ENCODE measurements around the gene HIRIP3. TPM values are rescaled to one million over a fixed set of nuclear protein-coding genes. Genes with fewer than 3 reads are reported as not detected.

Gene HIRIP3
- polyA plus RNA-seq, 1 of the 3 experiments (the other 2 are of a cell fraction) = 18.9 TPM

DNA sequence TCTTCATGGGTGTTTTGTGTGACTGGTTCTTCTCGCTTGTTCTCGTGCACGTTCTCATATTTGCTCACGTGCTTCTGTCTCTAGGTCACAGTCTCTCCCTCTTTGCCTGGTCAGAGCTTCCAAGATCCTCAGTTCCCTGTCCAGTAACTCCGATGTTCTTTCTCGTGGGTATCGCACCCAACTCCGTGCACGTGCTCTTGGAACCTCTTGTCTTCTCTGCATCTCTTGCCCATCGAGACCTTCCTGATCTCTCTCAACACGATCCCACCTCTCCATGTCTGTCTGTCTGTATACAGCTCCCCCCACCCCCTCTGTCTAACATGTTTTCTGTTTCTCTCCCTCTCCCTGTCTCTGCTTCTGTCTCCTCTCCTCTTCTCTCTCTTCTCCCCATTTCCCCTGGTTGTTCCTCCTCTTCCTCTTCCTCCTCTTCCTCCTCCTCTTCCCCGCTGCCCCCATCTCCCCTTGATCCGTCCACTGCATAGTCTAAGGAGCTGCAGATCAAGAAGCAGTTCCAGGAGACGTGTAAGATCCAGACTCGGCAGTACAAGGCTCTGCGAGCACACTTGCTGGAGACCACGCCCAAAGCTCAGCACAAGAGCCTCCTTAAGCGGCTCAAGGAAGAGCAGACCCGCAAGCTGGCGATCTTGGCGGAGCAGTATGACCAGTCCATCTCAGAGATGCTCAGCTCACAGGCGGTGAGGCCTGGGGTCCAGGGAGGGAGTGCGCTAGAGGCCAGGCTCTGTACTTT, 6.1 kb downstream of the HIRIP3 start:
- peaks cover 9% of the 10 kb centered on the region for H3F3A ChIP-seq (replicated peaks; ENCODE audit: insufficient read depth)
- H3K27ac ChIP-seq (ENCODE audit: low read depth in 2 of 2, low read length in 1 of 2) = no peak overlapping the region
- H3K9me2 ChIP-seq = no peaks in the 10 kb centered on the region
- no peak overlapping the region for H3K4me3 ChIP-seq (ENCODE audit: low read depth in 2 of 2, low read length in 1 of 2)
- no peaks in the 10 kb centered on the region for H3K9me3 ChIP-seq
- CTCF ChIA-PET = interaction anchor here (1.3 kb wide), 1 partner anchor 14 kb away, joined by 3 read pairs; no protein-coding TSS in a partner anchor
- DNase-seq = no peak
- H3K27me3 ChIP-seq (ENCODE audit: insufficient read depth) = no peaks in the 10 kb centered on the region
- TF ChIP-seq, protein P1, sequence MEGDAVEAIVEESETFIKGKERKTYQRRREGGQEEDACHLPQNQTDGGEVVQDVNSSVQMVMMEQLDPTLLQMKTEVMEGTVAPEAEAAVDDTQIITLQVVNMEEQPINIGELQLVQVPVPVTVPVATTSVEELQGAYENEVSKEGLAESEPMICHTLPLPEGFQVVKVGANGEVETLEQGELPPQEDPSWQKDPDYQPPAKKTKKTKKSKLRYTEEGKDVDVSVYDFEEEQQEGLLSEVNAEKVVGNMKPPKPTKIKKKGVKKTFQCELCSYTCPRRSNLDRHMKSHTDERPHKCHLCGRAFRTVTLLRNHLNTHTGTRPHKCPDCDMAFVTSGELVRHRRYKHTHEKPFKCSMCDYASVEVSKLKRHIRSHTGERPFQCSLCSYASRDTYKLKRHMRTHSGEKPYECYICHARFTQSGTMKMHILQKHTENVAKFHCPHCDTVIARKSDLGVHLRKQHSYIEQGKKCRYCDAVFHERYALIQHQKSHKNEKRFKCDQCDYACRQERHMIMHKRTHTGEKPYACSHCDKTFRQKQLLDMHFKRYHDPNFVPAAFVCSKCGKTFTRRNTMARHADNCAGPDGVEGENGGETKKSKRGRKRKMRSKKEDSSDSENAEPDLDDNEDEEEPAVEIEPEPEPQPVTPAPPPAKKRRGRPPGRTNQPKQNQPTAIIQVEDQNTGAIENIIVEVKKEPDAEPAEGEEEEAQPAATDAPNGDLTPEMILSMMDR (IDR thresholded peaks at IDR 0.05) = no peak
- TF ChIP-seq, protein P2, sequence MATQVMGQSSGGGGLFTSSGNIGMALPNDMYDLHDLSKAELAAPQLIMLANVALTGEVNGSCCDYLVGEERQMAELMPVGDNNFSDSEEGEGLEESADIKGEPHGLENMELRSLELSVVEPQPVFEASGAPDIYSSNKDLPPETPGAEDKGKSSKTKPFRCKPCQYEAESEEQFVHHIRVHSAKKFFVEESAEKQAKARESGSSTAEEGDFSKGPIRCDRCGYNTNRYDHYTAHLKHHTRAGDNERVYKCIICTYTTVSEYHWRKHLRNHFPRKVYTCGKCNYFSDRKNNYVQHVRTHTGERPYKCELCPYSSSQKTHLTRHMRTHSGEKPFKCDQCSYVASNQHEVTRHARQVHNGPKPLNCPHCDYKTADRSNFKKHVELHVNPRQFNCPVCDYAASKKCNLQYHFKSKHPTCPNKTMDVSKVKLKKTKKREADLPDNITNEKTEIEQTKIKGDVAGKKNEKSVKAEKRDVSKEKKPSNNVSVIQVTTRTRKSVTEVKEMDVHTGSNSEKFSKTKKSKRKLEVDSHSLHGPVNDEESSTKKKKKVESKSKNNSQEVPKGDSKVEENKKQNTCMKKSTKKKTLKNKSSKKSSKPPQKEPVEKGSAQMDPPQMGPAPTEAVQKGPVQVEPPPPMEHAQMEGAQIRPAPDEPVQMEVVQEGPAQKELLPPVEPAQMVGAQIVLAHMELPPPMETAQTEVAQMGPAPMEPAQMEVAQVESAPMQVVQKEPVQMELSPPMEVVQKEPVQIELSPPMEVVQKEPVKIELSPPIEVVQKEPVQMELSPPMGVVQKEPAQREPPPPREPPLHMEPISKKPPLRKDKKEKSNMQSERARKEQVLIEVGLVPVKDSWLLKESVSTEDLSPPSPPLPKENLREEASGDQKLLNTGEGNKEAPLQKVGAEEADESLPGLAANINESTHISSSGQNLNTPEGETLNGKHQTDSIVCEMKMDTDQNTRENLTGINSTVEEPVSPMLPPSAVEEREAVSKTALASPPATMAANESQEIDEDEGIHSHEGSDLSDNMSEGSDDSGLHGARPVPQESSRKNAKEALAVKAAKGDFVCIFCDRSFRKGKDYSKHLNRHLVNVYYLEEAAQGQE (IDR thresholded peaks at IDR 0.05; ENCODE audit: low read depth, low read length) = no peak
- H3K4me2 ChIP-seq = no peak overlapping the region
- no peaks in the 10 kb centered on the region for H4K20me1 ChIP-seq (ENCODE audit: insufficient read depth)
- 93% methylated on average over 23 of the region's 23 CpGs for WGBS (ENCODE audit: low lambda C conversion rate)
- H3K79me2 ChIP-seq (ENCODE audit: insufficient read depth) = no peaks in the 10 kb centered on the region
- peaks cover 8 to 90% of the 10 kb centered on the region in 2 experiments for H3K36me3 ChIP-seq (replicated peaks in 1 of 2; ENCODE audit: control insufficient read depth in 1 of 2, insufficient read depth in 2 of 2, low read length in 1 of 2)
- no peaks in the 10 kb centered on the region for H3K4me1 ChIP-seq (ENCODE audit: control insufficient read depth in 1 of 2, insufficient read depth in 2 of 2, low read depth in 1 of 2, low read length in 1 of 2)
- no peak overlapping the region for H3K9ac ChIP-seq
- POLR2A ChIA-PET = interaction anchor here (0.5 to 1.4 kb wide), 2 partner anchors 16 to 52 kb away, joined by 3 to 4 read pairs; partner anchors contain the start of gene TAOK2
- no peak overlapping the region for H2AFZ ChIP-seq (ENCODE audit: low read depth)

DNA sequence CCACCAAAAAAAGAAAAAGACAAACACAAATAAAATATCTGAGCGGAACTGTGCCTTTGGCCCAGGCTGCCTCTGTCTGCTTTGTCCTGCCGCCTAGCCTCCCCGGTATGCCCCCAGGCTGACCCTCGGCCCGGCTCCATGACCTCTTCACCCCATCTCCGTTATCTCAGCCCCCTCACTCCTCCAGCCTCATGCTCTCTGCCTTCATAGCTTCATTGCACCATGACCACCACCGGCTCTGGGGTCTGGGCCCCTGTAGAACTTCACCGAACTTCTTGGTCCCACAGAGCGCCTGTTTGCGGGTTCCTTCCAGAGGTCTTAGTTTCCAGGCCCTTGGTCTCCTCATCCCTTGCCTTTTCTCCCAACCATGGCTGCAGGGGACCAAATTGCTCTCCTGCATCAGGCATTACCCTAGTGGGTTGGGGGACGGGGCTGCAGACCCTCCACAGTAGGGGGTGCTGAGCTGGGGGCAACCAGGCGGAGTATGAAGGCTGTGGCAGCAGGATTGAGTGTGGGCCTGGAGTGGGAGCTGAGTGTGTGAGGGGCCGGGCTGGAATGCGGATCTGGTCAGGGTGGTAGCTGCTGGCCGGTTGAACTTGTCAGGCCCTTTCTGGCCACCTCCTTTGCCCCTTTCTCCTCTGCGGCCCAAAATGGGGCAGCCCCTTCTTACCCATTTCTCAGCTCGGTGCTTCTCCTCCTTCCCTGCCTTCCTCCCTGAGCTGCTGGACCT, 6.9 kb downstream of the HIRIP3 start:
- H3K4me1 ChIP-seq (ENCODE audit: control insufficient read depth in 1 of 2, insufficient read depth in 2 of 2, low read depth in 1 of 2, low read length in 1 of 2) = no peaks in the 10 kb centered on the region
- H4K20me1 ChIP-seq (ENCODE audit: insufficient read depth) = no peaks in the 10 kb centered on the region
- no peak overlapping the region for H3K9ac ChIP-seq
- peaks cover 16 to 95% of the 10 kb centered on the region in 2 experiments for H3K36me3 ChIP-seq (replicated peaks in 1 of 2; ENCODE audit: control insufficient read depth in 1 of 2, insufficient read depth in 2 of 2, low read length in 1 of 2)
- H3K27ac ChIP-seq (ENCODE audit: low read depth in 2 of 2, low read length in 1 of 2) = no peak overlapping the region
- POLR2A ChIA-PET = interaction anchor here (1.4 to 3.2 kb wide), 2 partner anchors 12 to 15 kb away, joined by 3 to 7 read pairs; partner anchors contain the start of gene TAOK2
- CTCF ChIA-PET = interaction anchor here (1.3 to 3.4 kb wide), 2 partner anchors 11 to 13 kb away, joined by 3 to 13 read pairs; no protein-coding TSS in a partner anchor
- H3K4me3 ChIP-seq (ENCODE audit: low read depth in 2 of 2, low read length in 1 of 2) = no peak overlapping the region
- no peak overlapping the region for H2AFZ ChIP-seq (ENCODE audit: low read depth)
- H3K4me2 ChIP-seq = no peak overlapping the region
- H3K9me3 ChIP-seq = no peaks in the 10 kb centered on the region
- no peaks in the 10 kb centered on the region for H3K27me3 ChIP-seq (ENCODE audit: insufficient read depth)
- no peaks in the 10 kb centered on the region for H3K9me2 ChIP-seq
- H3K79me2 ChIP-seq (ENCODE audit: insufficient read depth) = no peaks in the 10 kb centered on the region
- peaks cover 5% of the 10 kb centered on the region for H3F3A ChIP-seq (replicated peaks; ENCODE audit: insufficient read depth)
- no peak for DNase-seq
- WGBS (ENCODE audit: low lambda C conversion rate) = 94% methylated on average over 13 of the region's 17 CpGs
- TF ChIP-seq, protein P3, sequence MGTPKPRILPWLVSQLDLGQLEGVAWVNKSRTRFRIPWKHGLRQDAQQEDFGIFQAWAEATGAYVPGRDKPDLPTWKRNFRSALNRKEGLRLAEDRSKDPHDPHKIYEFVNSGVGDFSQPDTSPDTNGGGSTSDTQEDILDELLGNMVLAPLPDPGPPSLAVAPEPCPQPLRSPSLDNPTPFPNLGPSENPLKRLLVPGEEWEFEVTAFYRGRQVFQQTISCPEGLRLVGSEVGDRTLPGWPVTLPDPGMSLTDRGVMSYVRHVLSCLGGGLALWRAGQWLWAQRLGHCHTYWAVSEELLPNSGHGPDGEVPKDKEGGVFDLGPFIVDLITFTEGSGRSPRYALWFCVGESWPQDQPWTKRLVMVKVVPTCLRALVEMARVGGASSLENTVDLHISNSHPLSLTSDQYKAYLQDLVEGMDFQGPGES (IDR thresholded peaks at IDR 0.05; ENCODE audit: low read depth, low read length) = no peak
- no peak for TF ChIP-seq JUND (IDR thresholded peaks at IDR 0.05)
- TF ChIP-seq FOXJ3 (CRISPR knock-in tag; IDR thresholded peaks at IDR 0.05) = no peak
- no peak for TF ChIP-seq SMC3 (IDR thresholded peaks at IDR 0.05; ENCODE audit: low read depth, low read length)
- no peak for TF ChIP-seq FOSL2 (IDR thresholded peaks at IDR 0.05; ENCODE audit: borderline replicate concordance, low read depth)
- TF ChIP-seq GATA2 (CRISPR knock-in tag; IDR thresholded peaks at IDR 0.05) = no peak
- no peak for TF ChIP-seq ELF1 (IDR thresholded peaks at IDR 0.05)
- TF ChIP-seq, protein P4, sequence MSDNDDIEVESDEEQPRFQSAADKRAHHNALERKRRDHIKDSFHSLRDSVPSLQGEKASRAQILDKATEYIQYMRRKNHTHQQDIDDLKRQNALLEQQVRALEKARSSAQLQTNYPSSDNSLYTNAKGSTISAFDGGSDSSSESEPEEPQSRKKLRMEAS (IDR thresholded peaks at IDR 0.05; ENCODE audit: low read depth) = no peak
- no peak for TF ChIP-seq EP300 (IDR thresholded peaks at IDR 0.05; ENCODE audit: borderline replicate concordance in 1 of 2, low read depth in 1 of 2, low read length in 1 of 2)
- TF ChIP-seq MEF2A (IDR thresholded peaks at IDR 0.05; ENCODE audit: borderline replicate concordance, low read depth) = no peak
- TF ChIP-seq TCF12 (IDR thresholded peaks at IDR 0.05) = no peak
- TF ChIP-seq NRF1 (IDR thresholded peaks at IDR 0.05; ENCODE audit: low read depth, low read length) = no peak
- no peak for TF ChIP-seq RAD21 (IDR thresholded peaks at IDR 0.05; ENCODE audit: low read length)
- TF ChIP-seq YY1 (IDR thresholded peaks at IDR 0.05; ENCODE audit: low read depth) = no peak
- TF ChIP-seq, protein P5, sequence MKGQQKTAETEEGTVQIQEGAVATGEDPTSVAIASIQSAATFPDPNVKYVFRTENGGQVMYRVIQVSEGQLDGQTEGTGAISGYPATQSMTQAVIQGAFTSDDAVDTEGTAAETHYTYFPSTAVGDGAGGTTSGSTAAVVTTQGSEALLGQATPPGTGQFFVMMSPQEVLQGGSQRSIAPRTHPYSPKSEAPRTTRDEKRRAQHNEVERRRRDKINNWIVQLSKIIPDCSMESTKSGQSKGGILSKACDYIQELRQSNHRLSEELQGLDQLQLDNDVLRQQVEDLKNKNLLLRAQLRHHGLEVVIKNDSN (IDR thresholded peaks at IDR 0.05; ENCODE audit: borderline replicate concordance, low read depth) = no peak
- no peak for TF ChIP-seq TAF1 (IDR thresholded peaks at IDR 0.05; ENCODE audit: borderline replicate concordance, low read depth, low read length)
- TF ChIP-seq GABPA (IDR thresholded peaks at IDR 0.05; ENCODE audit: low read depth) = no peak
